ENCODE results near the gene CSKMT. TPM values are rescaled to one million over a fixed set of nuclear protein-coding genes. Genes with fewer than 3 reads are reported as not detected.
"Not testable (repeated sequence)": the region's sequence is repeated elsewhere in the genome, so short reads cannot be mapped to it uniquely, and the experiment has no call there.

The CSKMT gene
- total RNA-seq, 4 donors from 2014 or later, result 0.83 to 13.5 (median 5.7) TPM

GRCh38 chr11:62689421-62690183, 24.5 kb downstream of the CSKMT start, which contains the start of gene LRRN4CL:
LRRN4CL (minus strand) TSS chr11:62689530; CDS start chr11:62688508, 1,022 bp downstream.
- H3K27ac ChIP-seq, result peak within 1 kb of the TSS in 2 of 3 donors; percentile 27 to 44
- H3K36me3 ChIP-seq, result peaks cover 0 to 30% of the 10 kb centered on the region in 2 donors
- peaks cover 4 to 8% of the 10 kb centered on the region in 2 donors for H3K4me1 ChIP-seq
- WGBS, 2 donors, result 67 to 74% methylated on average over 11 of the region's 11 CpGs
- H3K9me3 ChIP-seq, result no peaks in the 10 kb centered on the region
- DNase-seq, result no peak
- intact Hi-C loops (cut with DNase I), result loop anchor here (10.0 kb wide), 1 partner anchor 295 kb away; no protein-coding TSS in a partner anchor
- TF ChIP-seq POLR2A (IDR thresholded peaks at IDR 0.05), result no peak
- TF ChIP-seq, protein P1, sequence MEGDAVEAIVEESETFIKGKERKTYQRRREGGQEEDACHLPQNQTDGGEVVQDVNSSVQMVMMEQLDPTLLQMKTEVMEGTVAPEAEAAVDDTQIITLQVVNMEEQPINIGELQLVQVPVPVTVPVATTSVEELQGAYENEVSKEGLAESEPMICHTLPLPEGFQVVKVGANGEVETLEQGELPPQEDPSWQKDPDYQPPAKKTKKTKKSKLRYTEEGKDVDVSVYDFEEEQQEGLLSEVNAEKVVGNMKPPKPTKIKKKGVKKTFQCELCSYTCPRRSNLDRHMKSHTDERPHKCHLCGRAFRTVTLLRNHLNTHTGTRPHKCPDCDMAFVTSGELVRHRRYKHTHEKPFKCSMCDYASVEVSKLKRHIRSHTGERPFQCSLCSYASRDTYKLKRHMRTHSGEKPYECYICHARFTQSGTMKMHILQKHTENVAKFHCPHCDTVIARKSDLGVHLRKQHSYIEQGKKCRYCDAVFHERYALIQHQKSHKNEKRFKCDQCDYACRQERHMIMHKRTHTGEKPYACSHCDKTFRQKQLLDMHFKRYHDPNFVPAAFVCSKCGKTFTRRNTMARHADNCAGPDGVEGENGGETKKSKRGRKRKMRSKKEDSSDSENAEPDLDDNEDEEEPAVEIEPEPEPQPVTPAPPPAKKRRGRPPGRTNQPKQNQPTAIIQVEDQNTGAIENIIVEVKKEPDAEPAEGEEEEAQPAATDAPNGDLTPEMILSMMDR (IDR thresholded peaks at IDR 0.05), result no peak
- peak within 1 kb of the TSS in 1 of 3 donors; percentile 23 for H3K4me3 ChIP-seq (replicated peaks in 1 of 3)
- H3K27me3 ChIP-seq, result no peaks in the 10 kb centered on the region

- H3K36me3 ChIP-seq, result peaks cover 0 to 30% of the 10 kb centered on the region in 2 donors
- intact Hi-C loops (cut with DNase I), result loop anchor here (10.0 kb wide), 1 partner anchor 299 kb away; no protein-coding TSS in a partner anchor
- not testable (repeated sequence) for DNase-seq; H3K4me3 ChIP-seq (replicated peaks in 1 of 3); H3K9me3 ChIP-seq; H3K27ac ChIP-seq; H3K4me1 ChIP-seq; H3K27me3 ChIP-seq
- WGBS, 2 donors, result 75 to 83% methylated on average over 4 of the region's 4 CpGs
Measured at GRCh38 chr11:62693624-62694023, 28.5 kb downstream of the CSKMT start.

GRCh38 chr11:62694455-62695167, 29.5 kb downstream of the CSKMT start:
- DNase-seq, result peak; percentile 75 to 78
- Histone ChIP-seq H3K4me3 (replicated peaks in 1 of 3) (no peak overlapping the region), H3K4me1 (no peaks in the 10 kb centered on the region), H3K27me3 (no peaks in the 10 kb centered on the region), H3K36me3 (peaks cover 0 to 30% of the 10 kb centered on the region in 2 donors), H3K9me3 (no peaks in the 10 kb centered on the region), H3K27ac (no peak overlapping the region)
- WGBS, 2 donors, result 61 to 65% methylated on average over 14 of the region's 14 CpGs
- TF ChIP-seq, protein P1 (IDR thresholded peaks at IDR 0.05), result peak in 5 of 6 experiments; percentile 45 to 79 (median 58)
- no peak for TF ChIP-seq POLR2A (IDR thresholded peaks at IDR 0.05)
- intact Hi-C loops (cut with DNase I), result loop anchor here (10.0 kb wide), 1 partner anchor 300 kb away; no protein-coding TSS in a partner anchor

GRCh38 chr11:62702246-62702645, 37.1 kb downstream of the CSKMT start:
- intact Hi-C loops (cut with DNase I), result no loop called here
- Histone ChIP-seq H3K4me3 (replicated peaks in 1 of 3) (no peak overlapping the region), H3K36me3 (no peaks in the 10 kb centered on the region), H3K27ac (no peak overlapping the region), H3K4me1 (peaks cover 6 to 14% of the 10 kb centered on the region in 2 donors), H3K27me3 (no peaks in the 10 kb centered on the region), H3K9me3 (no peaks in the 10 kb centered on the region)
- 94 to 97% methylated on average over 11 of the region's 11 CpGs for WGBS, 2 donors
- no peak for TF ChIP-seq POLR2A (IDR thresholded peaks at IDR 0.05)
- TF ChIP-seq, protein P1 (IDR thresholded peaks at IDR 0.05), result no peak
- no peak for DNase-seq

GRCh38 chr11:62703921-62704320, 38.8 kb downstream of the CSKMT start:
- H3K9me3 ChIP-seq; H3K27ac ChIP-seq; H3K4me3 ChIP-seq (replicated peaks in 1 of 3); intact Hi-C loops (cut with DNase I); DNase-seq; H3K36me3 ChIP-seq; H3K27me3 ChIP-seq: not testable (repeated sequence)
- 93 to 95% methylated on average over 4 of the region's 4 CpGs for WGBS, 2 donors
- peaks cover 13 to 21% of the 10 kb centered on the region in 2 donors for H3K4me1 ChIP-seq
